Aorta (tissue), 5 donors: Measurements from ENCODE around the gene PER2. TPM values are rescaled to one million over a fixed set of nuclear protein-coding genes. Genes with fewer than 3 reads are reported as not detected.

Experiments
- ATAC-seq: fragments of 200-7000 bp; cut with Tn5 transposase; one replicate; pipeline ENCODE4 v1.9.1; 2022; ENCODE audit warnings: moderate library complexity; ENCODE audit not compliant: low FRiP score
- DNase-seq, 2 donors: peaks; one replicate each; pipeline ENCODE4 v3.0.0-alpha.2; 2020
- H3K27ac ChIP-seq, 2 donors: one replicate each; pipeline ENCODE4 v1.5.1; 2013; ENCODE audit warnings: low read length in 2 of 2, mild to moderate bottlenecking in 2 of 2, moderate library complexity in 2 of 2, control low read depth in 1 of 2, inconsistent platforms in 1 of 2, low read depth in 1 of 2
- H3K27me3 ChIP-seq, 2 donors: one replicate each; pipeline ENCODE4 v1.6.1; 2013; ENCODE audit warnings: control low read depth in 1 of 2, low read length in 1 of 2, mild to moderate bottlenecking in 1 of 2, moderate library complexity in 1 of 2; ENCODE audit not compliant: insufficient read depth in 2 of 2, control insufficient read depth in 1 of 2
- H3K36me3 ChIP-seq, 2 donors: one replicate each; pipeline ENCODE4 v1.6.1; 2013; ENCODE audit warnings: control low read depth in 1 of 2, low read length in 1 of 2, mild to moderate bottlenecking in 1 of 2; ENCODE audit not compliant: insufficient read depth in 2 of 2, control insufficient read depth in 1 of 2
- H3K4me1 ChIP-seq, 2 donors: one replicate each; pipeline ENCODE4 v1.6.1; 2013; ENCODE audit warnings: low read length in 2 of 2, control low read depth in 1 of 2, mild to moderate bottlenecking in 1 of 2, moderate library complexity in 1 of 2; ENCODE audit not compliant: insufficient read depth in 2 of 2, control insufficient read depth in 1 of 2
- H3K4me3 ChIP-seq, 2 donors: one replicate each; pipeline ENCODE4 v1.5.1; 2013; ENCODE audit warnings: low read length in 2 of 2, control low read depth in 1 of 2, mild to moderate bottlenecking in 1 of 2
- H3K9me3 ChIP-seq: one replicate; pipeline ENCODE4 v1.6.1; 2013; ENCODE audit warnings: mild to moderate bottlenecking, low read length; ENCODE audit not compliant: control insufficient read depth
- WGBS, 2 donors: extraction: QIAGEN DNeasy Blood & Tissue Kit; methylation state at CpG; one replicate each; pipeline ENCODE4 v1.1.7; 2013; 5-methylcytosine and 5-hydroxymethylcytosine counted together
- intact Hi-C, 2 donors: fragments of 100-400 bp; cut with DNase I; formaldehyde crosslinking; loops; one replicate each; pipeline versions ENCODE4 v1.14.2 to v1.15.0; 2022
- polyA plus RNA-seq, 2 donors: library from polyadenylated mRNA; stranded (reverse); fragments of 200-250 nt; gene quantifications; one replicate each; pipeline ENCODE4 v1.2.3, GENCODE V29; 2013
- total RNA-seq, 2 donors: library from RNA; stranded (reverse); fragmentation: NEBNext Ultra II Directional; extraction: Animal tissue kit (Norgen Biotek cat#: 25700); gene quantifications; one replicate each; pipeline ENCODE4 v1.2.1, GENCODE V29; 2021
- donor health status: healthy with polysubstance abuse.
- donor health status: Bipolar disorder and iron deficiency.
- donor health status: DM: no; HTN: no; CAD: no.
- donor health status: DM: no; HTN: no; CAD: no.
- donor health status: DM: yes; HTN: yes; CAD: no.

The PER2 gene
- total and polyA plus RNA-seq, 4 donors: 2.0 to 25.1 (median 14.1) TPM

DNA sequence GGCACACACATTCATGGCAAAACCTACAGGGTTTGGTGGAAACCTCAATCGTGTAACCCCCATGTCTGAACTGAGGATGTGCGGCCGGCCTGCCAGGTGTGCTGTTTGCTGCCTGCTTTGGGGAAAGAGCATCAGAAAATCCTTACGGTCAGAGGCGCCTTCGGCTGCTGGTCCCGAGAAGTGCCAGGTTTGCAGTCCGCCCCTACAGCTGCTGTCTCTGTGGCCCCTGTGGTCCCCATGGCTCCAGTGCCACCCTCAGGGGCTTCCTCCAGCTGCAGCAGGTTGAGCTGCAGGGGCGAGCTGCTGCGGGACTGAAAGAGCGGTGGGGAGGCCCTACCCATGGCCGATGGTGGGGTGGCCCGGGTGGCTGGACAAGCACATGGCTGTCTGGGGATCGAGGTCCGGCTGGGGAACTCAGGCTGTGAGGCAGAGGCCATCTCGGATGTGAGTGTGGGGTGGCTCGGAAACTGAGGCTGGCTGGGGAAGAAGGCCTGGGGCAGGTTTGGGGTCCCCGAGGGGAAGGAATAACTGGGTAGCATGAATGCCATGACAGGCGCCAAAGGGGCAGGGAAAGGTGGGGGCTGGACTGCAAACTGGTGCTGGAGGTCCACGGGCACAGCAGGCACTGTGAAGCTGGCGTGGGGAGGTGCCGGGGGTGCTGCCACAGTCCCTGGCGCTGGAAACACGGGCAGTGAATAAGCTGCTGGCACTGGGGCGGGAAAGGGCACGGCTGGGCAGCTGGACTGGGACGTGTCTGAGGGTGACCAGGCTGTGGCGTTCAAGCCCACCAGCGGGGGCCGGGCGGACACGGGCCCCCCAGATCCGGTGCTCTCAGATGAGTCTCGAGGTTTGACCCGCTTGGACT, 35.4 kb downstream of the PER2 start:
- Histone ChIP-seq H3K4me1 (no peaks in the 10 kb centered on the region), H3K27ac (no peak overlapping the region), H3K4me3 (no peak overlapping the region), H3K27me3 (no peaks in the 10 kb centered on the region), H3K9me3 (no peaks in the 10 kb centered on the region), H3K36me3 (peaks cover 3 to 5% of the 10 kb centered on the region in 2 donors)
- ATAC-seq (no peak), DNase-seq (peak; percentile 44 to 77)
- 93 to 94% methylated on average over 35 of the region's 35 CpGs for WGBS, 2 donors
- intact Hi-C loops: no loop called here

DNA sequence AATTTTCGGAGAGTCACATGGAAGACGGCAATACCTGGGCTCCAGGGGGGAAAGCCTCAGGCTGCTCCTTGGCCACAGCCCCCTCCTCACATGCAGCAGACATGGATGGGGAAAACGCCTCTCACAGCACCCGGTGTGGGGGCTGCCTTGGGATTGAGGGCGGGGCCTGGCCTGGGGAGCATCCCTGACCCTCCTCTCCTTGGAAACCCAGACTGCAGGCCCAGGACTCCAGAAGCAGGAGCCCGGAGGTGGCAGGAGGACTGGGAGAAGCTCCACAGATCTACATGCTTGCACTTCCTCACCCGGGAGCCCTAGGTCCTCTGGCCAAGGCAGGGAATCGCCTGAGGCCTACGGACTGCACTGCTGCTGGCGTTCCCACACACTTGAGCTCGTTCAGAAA, 36.4 kb downstream of the PER2 start:
- no peak overlapping the region for H3K4me3 ChIP-seq
- H3K36me3 ChIP-seq: peaks cover 3 to 10% of the 10 kb centered on the region in 2 donors
- DNase-seq (peak; percentile 32 to 52), ATAC-seq (no peak)
- no peaks in the 10 kb centered on the region for H3K4me1 ChIP-seq
- no peaks in the 10 kb centered on the region for H3K9me3 ChIP-seq
- 89% methylated on average over 11 of the region's 11 CpGs for WGBS, 2 donors
- H3K27me3 ChIP-seq: no peaks in the 10 kb centered on the region
- no peak overlapping the region for H3K27ac ChIP-seq
- intact Hi-C loops: no loop called here

DNA sequence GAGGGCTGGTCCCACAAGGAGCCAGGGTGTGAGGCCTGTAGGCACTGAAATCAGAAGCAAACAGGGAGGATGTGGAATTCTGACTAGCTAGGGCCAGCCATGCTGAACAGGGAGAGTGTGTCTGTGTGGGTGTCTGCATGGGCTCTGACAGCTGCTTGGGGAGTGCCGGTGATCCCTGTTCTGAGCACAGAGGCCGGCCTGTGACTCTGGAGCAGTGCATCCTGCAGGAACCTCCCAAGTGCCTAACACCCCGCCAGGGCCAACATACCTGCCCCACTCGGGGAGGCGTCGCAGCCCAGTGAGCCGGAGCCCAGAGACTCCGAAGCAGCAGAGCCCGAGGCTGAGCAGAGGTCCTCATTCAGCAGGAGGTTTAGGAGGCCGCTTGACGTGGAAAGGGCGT, 37.1 kb downstream of the PER2 start:
- ATAC-seq (no peak), DNase-seq (peak in 1 of 2 donors; percentile 38)
- Histone ChIP-seq H3K4me1 (no peaks in the 10 kb centered on the region), H3K4me3 (no peak overlapping the region), H3K9me3 (no peaks in the 10 kb centered on the region), H3K27me3 (no peaks in the 10 kb centered on the region), H3K36me3 (peaks cover 3 to 11% of the 10 kb centered on the region in 2 donors), H3K27ac (no peak overlapping the region)
- WGBS, 2 donors: 93 to 95% methylated on average over 12 of the region's 12 CpGs
- intact Hi-C loops: no loop called here

DNA sequence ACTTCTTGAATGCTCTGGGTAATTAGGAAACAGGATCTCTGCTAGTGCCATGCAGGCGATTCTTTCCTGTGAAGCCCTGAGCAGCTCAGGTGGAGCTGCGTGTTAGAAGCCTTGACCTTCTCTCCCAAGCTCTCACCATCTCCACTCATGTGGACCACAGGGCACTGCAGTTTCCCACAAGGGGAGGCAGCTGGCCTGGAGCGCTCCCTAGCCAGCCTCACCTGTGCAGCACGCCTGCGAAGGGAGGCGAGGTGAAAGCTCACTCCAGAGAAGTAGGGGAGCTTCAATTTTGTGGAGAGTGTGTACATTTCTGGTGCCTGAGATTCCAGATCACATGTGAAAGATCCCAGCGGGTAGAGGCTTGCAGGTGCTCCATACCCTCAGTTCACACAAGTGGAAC, 37.5 kb downstream of the PER2 start:
- 95 to 99% methylated on average over 7 of the region's 7 CpGs for WGBS, 2 donors
- H3K27ac ChIP-seq: no peak overlapping the region
- peaks cover 3 to 11% of the 10 kb centered on the region in 2 donors for H3K36me3 ChIP-seq
- intact Hi-C loops: no loop called here
- DNase-seq: peak; percentile 17 to 33
- H3K9me3 ChIP-seq: no peaks in the 10 kb centered on the region
- ATAC-seq: no peak
- no peaks in the 10 kb centered on the region for H3K4me1 ChIP-seq
- H3K27me3 ChIP-seq: no peaks in the 10 kb centered on the region
- no peak overlapping the region for H3K4me3 ChIP-seq

DNA sequence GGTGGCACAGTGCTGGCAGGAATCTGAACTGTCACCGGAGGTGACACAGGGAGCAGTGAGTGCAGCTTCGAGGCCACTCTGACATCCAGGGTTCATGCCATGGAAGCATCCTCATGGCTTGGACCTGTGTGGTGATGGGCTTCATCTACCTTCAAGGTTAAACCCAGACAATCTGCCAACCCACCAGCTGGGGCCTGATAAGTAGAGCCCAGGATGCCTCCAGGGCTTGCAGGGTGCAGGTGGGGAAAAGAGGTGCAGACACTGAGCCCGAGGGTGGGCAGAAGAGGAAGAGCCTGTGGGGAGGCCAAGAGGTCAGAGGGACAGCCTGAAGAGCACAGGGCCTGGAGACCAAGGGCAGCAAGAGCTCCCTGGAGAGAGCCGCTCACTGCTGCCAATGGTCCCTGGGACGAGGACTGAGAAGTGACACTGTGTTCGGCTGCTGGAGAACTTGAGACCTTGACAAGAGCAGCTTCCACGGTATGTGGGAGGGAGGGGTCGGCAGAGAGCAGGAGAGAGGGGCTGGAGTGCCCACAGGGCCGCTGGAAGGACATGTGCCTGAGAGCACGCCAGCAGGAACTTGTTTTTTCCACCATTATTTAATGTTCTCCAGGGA, 40.5 kb downstream of the PER2 start:
- Histone ChIP-seq H3K4me3 (no peak overlapping the region), H3K36me3 (peaks cover 3 to 9% of the 10 kb centered on the region in 2 donors), H3K9me3 (no peaks in the 10 kb centered on the region), H3K4me1 (no peaks in the 10 kb centered on the region), H3K27ac (no peak overlapping the region), H3K27me3 (no peaks in the 10 kb centered on the region)
- intact Hi-C loops: no loop called here
- ATAC-seq (no peak), DNase-seq (peak; percentile 34 to 37)
- WGBS, 2 donors: 76 to 78% methylated on average over 10 of the region's 10 CpGs

DNA sequence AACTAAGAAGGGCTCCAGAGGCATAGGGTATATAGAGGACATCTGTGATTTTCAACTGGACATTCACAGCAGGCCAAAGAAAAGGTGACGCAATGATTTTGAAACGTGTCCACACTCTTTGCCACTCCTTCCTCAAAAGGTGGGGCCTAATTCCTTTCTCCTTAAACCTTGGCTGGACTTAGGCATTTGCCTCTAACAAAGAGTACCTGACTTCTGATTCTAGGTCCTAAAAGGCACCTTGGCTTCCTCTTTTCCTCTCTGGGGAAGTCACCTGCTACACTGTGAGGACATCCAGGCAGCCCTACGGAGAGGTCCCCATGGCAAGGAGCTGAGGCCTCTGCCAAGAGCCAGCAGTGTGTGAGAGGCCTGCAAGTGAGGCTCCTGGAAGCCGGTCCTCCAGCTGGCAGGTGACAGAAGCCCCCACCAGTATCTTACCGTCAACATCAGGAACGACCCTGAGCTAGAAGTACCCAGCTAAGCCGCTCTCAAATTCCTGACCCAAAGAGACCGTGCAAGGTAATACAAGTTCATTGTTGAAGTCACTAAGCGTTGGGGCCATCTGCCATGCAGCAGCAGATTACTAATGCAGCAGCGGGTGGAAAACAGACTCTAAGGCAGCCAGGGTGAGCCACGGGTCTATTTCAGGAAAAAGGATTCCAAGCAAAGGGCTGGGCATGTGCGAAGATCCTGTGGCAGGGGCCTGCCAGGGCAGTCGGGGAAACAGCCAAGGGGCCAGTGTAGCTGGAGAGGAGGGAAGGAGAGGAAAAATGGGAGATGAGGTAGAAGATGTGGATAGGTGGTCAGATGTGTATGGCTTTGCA, 41.2 kb downstream of the PER2 start:
- ATAC-seq: no peak

DNA sequence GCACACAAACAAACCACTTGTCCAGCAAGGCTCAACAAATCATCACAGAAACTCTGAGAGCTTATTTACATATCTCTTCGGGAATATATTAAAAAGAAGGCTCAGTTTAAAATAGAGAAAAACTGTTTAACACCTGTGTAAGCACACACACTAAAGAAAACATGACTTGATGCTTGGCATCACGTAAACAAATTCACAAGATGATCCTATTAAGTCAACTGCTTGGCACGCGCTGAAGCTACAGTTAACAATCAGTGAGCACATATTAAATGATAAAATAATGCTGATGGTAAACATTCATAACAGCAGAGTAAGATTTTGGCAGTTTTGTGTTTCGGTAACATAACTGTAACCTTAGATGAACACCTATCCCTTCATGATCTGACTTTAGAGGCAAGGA, 44.3 kb downstream of the PER2 start:
- Histone ChIP-seq H3K4me1 (no peaks in the 10 kb centered on the region), H3K27me3 (no peaks in the 10 kb centered on the region), H3K36me3 (peaks cover 0 to 6% of the 10 kb centered on the region in 2 donors), H3K4me3 (no peak overlapping the region), H3K27ac (no peak overlapping the region), H3K9me3 (no peaks in the 10 kb centered on the region)
- no peak for ATAC-seq
- no peak for DNase-seq
- intact Hi-C loops: no loop called here
- 90 to 91% methylated on average over 5 of the region's 5 CpGs for WGBS, 2 donors

More for the DNA sequence above, 41.2 kb downstream of the PER2 start:
- H3K27me3 ChIP-seq: no peaks in the 10 kb centered on the region
- no peak overlapping the region for H3K4me3 ChIP-seq
- H3K36me3 ChIP-seq: peaks cover 2 to 9% of the 10 kb centered on the region in 2 donors
- WGBS, 2 donors: 86 to 88% methylated on average over 13 of the region's 13 CpGs
- H3K27ac ChIP-seq: no peak overlapping the region
- peak; percentile 6 to 48 for DNase-seq
- H3K4me1 ChIP-seq: no peaks in the 10 kb centered on the region
- intact Hi-C loops: no loop called here
- H3K9me3 ChIP-seq: no peaks in the 10 kb centered on the region

DNA sequence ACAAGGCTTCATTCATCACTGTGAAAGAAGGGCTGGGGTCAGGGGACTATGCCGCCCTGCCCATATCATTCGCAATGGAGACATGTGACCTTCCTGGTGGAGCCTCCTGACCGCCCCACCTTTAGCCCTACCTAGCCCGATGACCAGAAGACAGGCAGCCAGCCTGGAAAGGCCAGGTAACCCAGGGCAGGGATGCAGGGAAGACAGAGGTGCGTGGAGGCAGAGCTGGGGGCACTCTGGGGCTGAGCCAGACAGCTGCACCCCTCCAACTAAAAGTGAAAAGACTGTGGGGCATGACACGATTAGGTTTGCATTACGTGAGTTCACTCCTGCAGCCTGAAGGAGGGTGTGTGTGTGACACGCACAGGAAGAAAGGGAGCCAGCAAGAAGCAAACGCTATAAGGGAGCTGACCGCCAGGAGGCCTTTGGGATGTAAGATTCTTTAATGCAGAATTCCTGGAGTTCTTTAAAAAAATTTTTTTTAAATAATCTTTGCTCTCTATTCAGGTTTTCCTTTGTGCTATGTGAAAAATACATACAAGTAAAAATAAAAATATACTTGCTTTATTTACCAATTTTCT, 44.8 kb downstream of the PER2 start:
- Histone ChIP-seq H3K27ac (peak overlapping the region in 1 of 2 donors; percentile 66), H3K27me3 (no peaks in the 10 kb centered on the region), H3K36me3 (peaks cover 0 to 6% of the 10 kb centered on the region in 2 donors), H3K9me3 (no peaks in the 10 kb centered on the region), H3K4me1 (no peaks in the 10 kb centered on the region), H3K4me3 (no peak overlapping the region)
- DNase-seq (no peak), ATAC-seq (no peak)
- 83 to 84% methylated on average over 10 of the region's 10 CpGs for WGBS, 2 donors
- intact Hi-C loops: no loop called here
